MCF 10A (cell line): Measurements from ENCODE around the gene MN1. TPM values are rescaled to one million over a fixed set of nuclear protein-coding genes. Genes with fewer than 3 reads are reported as not detected.

Experiments used
- BruUV-seq: library from RNA; stranded (reverse); fragments of 400-500 nt; replicated peaks from 2 replicates; lab custom pipeline; 2021; lab: Mats Ljungman, UMichigan
- CTCF ChIA-PET: fragments of 300-600 bp; sonication (Branson Sonifier 250); formaldehyde crosslinking; extraction: SDS; loops from one replicate; lab custom pipeline; 2021; ENCODE audit warnings: antibody characterized with exemption, inconsistent platforms; lab: Yijun Ruan, JAX
- POLR2A ChIA-PET: fragments of 300-600, 350-650 bp; sonication (Branson Sonifier 250); formaldehyde crosslinking; extraction: SDS; loops from one replicate; lab custom pipeline; 2020; ENCODE audit warnings: antibody characterized with exemption, inconsistent platforms; lab: Yijun Ruan, JAX
- DNase-seq: peaks from one replicate; pipeline ENCODE4 v3.0.0-alpha.2; 2018; ENCODE audit not compliant: unreplicated experiment
- H3K27ac Mint-ChIP-seq: one replicate; pipeline ENCODE4 v1.8.0; 2022; ENCODE audit warnings: mild to moderate bottlenecking, low read depth, mixed read lengths; ENCODE audit not compliant: unreplicated experiment
- H3K27me3 Mint-ChIP-seq: one replicate; pipeline ENCODE4 v1.8.0; 2022; ENCODE audit warnings: mixed read lengths; ENCODE audit not compliant: insufficient read depth, unreplicated experiment
- H3K36me3 Mint-ChIP-seq: one replicate; pipeline ENCODE4 v1.8.0; 2022; ENCODE audit warnings: mild to moderate bottlenecking, moderate library complexity, mixed read lengths; ENCODE audit not compliant: insufficient read depth, unreplicated experiment
- H3K4me1 Mint-ChIP-seq: one replicate; pipeline ENCODE4 v1.8.0; 2022; ENCODE audit warnings: mixed read lengths; ENCODE audit not compliant: insufficient read depth, unreplicated experiment
- H3K4me3 Mint-ChIP-seq: one replicate; pipeline ENCODE4 v1.8.0; 2022; ENCODE audit warnings: mild to moderate bottlenecking, moderate library complexity, mixed read lengths; ENCODE audit not compliant: unreplicated experiment
- H3K9me3 Mint-ChIP-seq: one replicate; pipeline ENCODE4 v1.8.0; 2022; ENCODE audit warnings: mixed read lengths; ENCODE audit not compliant: unreplicated experiment
- CTCF ChIP-seq: fragments of 200-600 bp; IDR thresholded peaks from one replicate; pipeline ENCODE4 v1.8.0; 2022; ENCODE audit warnings: antibody characterized with exemption, mild to moderate bottlenecking; ENCODE audit not compliant: unreplicated experiment
- intact Hi-C: fragments of 100-400 bp; cut with micrococcal nuclease; formaldehyde crosslinking; loops from 2 replicates; pipeline ENCODE4 v1.14.1; 2022
- total RNA-seq: library from RNA; stranded (reverse); gene quantifications from 2 replicates; pipeline ENCODE4 v1.2.3, GENCODE V29; 2022

MN1 gene
- total RNA-seq, 1 experiment from 2014 or later: 3.9 TPM

GRCh38 chr22:27802346-27803073 is 954 bp upstream of the MN1 start:
- BruUV-seq: no TSS peak
- Mint-ChIP-seq H3K36me3 (no peaks in the 10 kb centered on the region), H3K9me3 (no peaks in the 10 kb centered on the region), H3K27ac (no peak overlapping the region), H3K4me3 (peak overlapping the region; percentile 73), H3K4me1 (peaks cover 11% of the 10 kb centered on the region), H3K27me3 (no peaks in the 10 kb centered on the region)
- ChIA-PET POLR2A (no interaction called here), CTCF (interaction anchor here (0.6 kb wide), 1 partner anchor 57 kb away, joined by 3 read pairs; no protein-coding TSS in a partner anchor)
- no peak for TF ChIP-seq CTCF
- DNase-seq: no peak
- intact Hi-C loops: loop anchor here (5.0 to 10.0 kb wide), 6 partner anchors 202 to 1128 kb away; no protein-coding TSS in a partner anchor

GRCh38 chr22:27801202-27801615 is 347 bp downstream of the MN1 start:
- peak; percentile 34 for DNase-seq
- ChIA-PET POLR2A (no interaction called here), CTCF (interaction anchor here (1.3 kb wide), 1 partner anchor 397 kb away, joined by 3 read pairs; no protein-coding TSS in a partner anchor)
- Mint-ChIP-seq H3K27me3 (no peaks in the 10 kb centered on the region), H3K4me1 (peaks cover 13% of the 10 kb centered on the region), H3K27ac (no peak overlapping the region), H3K36me3 (no peaks in the 10 kb centered on the region), H3K4me3 (peak overlapping the region; percentile 73), H3K9me3 (no peaks in the 10 kb centered on the region)
- no peak for TF ChIP-seq CTCF
- no TSS peak for BruUV-seq
- intact Hi-C loops: loop anchor here (1.0 to 10.0 kb wide), 8 partner anchors 48 to 1126 kb away; no protein-coding TSS in a partner anchor

- Mint-ChIP-seq H3K27ac (no peak overlapping the region), H3K4me3 (peak overlapping the region; percentile 73), H3K36me3 (no peaks in the 10 kb centered on the region), H3K9me3 (no peaks in the 10 kb centered on the region), H3K27me3 (no peaks in the 10 kb centered on the region), H3K4me1 (peaks cover 20% of the 10 kb centered on the region)
- POLR2A ChIA-PET: interaction anchor here (0.7 to 0.9 kb wide), 2 partner anchors 51 to 354 kb away, joined by 4 to 5 read pairs; no protein-coding TSS in a partner anchor
- no peak for TF ChIP-seq CTCF
- intact Hi-C loops: loop anchor here (1.0 to 10.0 kb wide), 9 partner anchors 48 to 1126 kb away; no protein-coding TSS in a partner anchor
- no peak for DNase-seq
- CTCF ChIA-PET: interaction anchor here (0.6 to 1.3 kb wide), 4 partner anchors 82 to 868 kb away, joined by 3 to 4 read pairs (median 3); no protein-coding TSS in a partner anchor
- no TSS peak for BruUV-seq
These were observed 1.0 kb downstream of the MN1 start for GRCh38 chr22:27800250-27801201.
